Fibroblast of skin of back (primary cell): Measurements from ENCODE around the gene SLC66A3.

Source experiments
- DNase-seq: peaks from one replicate; pipeline ENCODE4 v3.0.0-alpha.2; 2013

The SLC66A3 gene

DNA sequence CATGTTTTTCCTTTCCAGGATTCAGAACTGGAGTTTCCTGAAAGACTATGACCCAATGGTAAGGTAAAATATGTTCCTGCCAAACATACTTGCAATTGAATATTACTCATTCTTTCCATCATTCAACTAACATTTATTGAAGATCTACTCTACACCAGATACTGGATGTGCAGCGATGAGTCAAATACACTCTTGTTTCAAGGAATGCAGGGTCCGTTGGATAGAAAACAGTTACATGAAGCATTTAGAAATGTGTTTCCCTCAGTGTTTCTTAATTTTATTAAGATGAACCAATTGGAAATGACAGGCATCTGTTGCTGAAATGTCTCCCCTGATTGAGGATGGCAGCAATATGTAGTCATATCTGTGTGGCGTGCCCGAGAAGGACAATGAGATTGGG is 14.8 kb upstream of the SLC66A3 start:
- peak; percentile 67 for DNase-seq

DNA sequence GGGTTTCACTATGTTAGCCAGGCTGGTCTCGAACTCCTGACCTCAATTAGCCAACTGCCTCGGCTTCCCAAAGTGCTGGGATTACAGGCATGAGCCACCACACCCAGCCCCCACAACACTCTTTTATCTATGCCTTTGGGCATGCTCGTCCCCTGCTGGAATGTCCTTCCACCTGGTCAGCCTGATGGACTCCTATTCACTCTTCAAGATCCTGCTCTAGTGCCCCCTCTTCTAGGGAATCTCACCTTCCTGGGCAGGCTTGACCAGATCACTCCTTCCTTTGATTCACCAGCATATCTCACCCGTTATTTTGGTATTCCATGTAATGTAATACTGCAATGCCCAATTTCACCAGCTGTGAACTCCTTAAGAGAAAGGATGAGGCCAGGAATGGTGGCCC is 13.9 kb upstream of the SLC66A3 start:
- no peak for DNase-seq

DNA sequence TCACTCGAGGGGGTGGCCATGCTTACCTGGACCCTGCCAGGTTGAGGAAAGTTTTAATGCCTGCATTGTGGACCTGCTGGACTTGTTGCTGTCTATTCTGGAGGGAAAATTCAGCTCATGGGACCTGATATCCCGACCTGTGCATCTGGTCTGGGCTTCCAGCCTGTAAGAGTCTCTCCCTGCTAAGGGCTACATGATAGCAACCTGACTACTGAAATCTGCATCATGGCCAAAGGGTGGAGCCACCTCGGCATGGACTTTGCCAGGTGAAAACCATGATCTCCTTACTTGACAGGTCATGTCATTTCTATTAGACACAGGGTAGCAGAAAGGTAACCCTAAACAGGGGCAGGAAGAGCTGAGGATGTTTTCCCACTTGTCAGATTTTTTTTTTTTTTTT is 12.9 kb upstream of the SLC66A3 start:
- no peak for DNase-seq

DNA sequence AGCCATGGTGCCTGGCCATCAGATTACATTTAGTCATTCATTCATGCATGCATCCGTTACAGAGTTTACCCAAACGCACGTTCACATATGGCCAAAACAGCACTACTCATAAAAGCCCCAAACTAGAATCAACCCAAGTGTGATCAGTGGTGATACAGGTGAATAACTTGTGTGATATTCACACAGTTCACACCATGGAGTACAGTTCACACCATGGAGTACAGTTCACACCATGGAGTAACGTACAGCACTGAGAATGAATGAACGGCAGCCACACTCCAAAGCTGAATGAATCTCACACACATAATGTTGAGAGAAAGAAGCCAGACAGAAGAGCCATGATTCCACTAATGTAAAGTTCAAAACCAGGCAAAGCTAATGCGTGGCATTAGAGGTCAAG is 12.3 kb upstream of the SLC66A3 start:
- no peak for DNase-seq

DNA sequence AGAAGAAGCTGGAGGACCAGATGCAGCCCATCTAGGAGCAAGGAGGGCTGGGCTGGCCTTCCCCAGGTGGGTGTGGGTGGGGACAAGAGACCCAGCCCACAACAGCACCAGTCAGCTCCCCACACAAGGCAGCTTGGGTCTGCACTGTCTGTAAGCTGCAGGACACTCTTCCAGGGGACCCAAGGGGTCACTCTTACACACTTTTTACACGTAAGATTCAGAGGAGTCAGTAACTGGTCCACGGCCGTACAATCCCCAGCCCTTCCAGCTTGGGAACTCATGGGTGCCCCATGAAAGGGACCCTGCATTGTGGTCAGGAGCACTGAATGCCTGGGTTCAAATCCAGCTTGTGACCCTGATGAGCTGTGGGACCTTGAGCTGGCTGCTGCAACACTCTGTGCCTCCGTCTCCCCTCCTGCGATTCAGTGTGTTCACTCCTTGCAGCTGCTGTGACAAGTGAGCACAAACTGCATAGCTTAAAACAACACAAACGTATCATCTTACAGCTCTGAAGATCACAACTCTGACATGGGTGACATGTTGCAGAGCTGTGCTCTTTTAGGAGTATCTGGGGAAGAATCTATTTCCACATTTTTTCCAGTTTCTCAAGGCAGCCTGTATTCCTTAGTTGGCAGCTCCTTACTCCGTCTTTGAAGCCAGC is 11.1 kb upstream of the SLC66A3 start:
- DNase-seq, result no peak

DNA sequence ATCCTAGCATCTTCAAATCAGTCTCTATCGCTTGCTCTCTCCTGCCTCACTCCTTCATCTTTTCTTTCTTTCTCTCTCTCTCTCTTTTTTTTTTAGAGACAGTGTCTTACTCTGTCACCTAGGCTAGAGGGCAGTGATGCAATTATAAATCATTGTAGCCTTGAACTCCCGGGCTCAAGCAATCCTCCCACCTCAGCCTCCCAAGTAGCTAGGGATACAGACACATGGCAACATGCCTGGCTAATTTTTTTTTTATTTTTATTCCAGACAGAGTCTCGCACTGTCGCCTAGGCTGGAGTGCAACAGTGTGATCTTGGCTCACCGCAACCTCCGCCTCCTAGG is 10.6 kb upstream of the SLC66A3 start:
- no peak for DNase-seq

DNA sequence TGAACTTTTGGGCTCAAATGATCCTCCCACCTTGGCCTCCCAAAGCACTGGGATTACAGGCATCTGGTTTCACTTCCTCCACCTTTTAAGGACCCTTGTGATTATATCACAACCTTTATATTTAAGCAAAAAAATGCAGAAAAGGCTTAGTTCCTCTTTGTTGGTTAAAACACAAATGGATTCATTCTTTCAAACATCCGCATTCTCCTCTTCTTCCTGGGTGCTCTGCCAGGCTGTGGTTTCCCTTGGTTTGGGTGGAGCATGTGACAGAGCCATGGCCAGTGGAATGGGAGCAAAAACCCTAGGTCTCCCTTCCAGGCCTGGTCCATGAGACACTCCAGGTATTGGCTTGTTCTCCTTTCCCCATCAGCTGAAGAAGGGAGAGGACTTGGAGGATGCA is 9.9 kb upstream of the SLC66A3 start:
- no peak for DNase-seq

DNA sequence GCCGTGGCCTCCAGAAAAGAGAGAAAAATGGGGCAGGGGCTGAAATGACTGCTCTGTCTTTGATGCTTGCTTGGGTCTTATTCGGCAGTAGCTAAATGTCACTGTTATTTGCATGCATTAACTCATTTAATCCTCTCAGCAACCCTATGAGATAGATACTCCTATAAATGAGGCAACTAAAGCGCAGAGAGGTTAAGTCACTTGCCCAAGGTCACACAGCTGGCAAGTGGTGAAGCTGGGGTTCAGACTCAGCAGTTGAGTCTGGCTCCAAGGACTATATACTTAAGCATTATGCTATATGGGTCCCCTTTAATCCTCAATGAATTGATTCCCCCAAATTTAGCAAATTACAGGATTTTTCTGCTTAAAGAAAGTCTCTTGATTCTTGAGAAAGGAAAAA is 9.2 kb upstream of the SLC66A3 start:
- DNase-seq, result no peak

DNA sequence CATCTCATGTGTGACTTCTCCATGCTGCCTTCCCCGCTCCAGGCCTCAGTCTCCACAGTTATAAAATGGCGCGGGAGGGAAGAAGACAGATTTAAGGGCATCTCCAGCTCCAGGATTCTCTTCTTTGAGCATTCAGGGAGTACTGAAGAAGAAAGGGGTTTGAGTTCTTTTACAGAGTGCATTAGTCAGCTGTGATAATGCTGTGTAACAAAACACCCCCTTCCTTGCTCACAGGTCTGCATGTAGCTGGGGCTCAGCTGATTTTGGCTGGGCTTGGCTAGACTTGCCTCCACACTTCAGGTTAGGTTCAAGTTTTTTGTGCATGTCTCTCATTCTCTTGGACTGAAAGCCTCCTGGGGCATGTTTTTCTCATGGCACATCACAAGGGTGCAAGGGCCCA is 8.0 kb upstream of the SLC66A3 start:
- DNase-seq, result no peak

DNA sequence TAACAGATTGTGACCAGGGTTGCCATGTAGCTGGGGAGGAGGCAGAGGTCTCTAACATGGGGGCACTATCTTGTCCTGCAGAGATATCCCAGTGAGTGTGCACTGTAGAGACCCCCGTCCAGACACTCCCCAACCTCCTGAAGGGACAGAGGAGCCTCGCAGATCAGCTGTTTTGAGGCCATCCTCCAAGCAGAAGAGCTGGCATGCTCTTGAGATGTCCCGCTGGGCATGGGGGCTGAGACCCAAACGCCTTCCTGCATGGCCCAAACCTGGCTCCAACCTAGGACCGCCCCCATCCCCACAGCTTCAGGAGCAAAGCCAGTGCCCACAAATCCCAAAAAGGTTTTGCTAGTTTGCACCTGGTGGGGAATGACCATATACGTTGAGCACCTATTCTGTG is 2.7 kb upstream of the SLC66A3 start:
- DNase-seq, result no peak

DNA sequence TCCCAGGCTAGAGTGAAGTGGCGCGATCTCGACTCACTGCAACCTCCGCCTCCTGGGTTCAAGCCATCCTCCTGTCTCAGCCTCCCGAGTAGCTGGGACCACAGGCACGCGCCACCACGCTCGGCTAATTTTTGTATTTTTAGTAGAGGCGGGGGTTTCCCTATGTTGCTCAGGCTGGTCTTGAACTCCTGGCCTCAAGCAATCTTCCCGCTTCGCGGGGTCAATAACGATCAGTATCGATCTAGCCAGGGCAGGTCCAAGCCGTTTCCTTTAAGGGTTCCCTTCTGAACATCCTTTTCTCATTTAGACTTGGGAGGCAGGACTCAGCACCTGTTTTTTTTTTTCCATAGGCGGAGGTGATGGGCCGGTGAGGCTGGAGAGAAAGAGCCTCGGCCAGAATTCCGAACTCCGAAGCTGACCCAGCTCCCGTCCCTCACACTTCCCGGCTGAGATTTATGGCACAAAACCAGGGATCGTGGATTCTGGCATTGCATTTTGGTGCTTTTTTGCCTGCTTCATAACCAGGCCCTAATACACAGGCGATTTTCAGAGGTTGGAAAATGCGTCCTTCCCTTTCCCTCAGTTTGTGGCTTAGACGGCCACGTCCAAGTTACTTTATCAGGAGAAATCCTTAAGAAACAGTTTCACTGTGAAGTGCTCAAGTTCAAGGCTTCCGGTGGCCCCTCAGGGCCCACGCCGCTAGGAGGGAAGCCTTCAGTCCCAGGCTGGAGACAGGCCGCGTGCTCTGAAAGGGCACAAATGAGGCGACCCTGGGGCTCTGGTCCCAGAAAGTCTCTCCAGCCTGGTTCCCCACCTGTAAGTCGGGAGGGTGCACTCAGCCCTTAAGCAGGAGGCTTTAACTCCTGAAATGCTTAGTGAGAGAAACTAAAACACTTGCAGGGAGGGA is 998 bp upstream of the SLC66A3 start:
- no peak for DNase-seq

DNA sequence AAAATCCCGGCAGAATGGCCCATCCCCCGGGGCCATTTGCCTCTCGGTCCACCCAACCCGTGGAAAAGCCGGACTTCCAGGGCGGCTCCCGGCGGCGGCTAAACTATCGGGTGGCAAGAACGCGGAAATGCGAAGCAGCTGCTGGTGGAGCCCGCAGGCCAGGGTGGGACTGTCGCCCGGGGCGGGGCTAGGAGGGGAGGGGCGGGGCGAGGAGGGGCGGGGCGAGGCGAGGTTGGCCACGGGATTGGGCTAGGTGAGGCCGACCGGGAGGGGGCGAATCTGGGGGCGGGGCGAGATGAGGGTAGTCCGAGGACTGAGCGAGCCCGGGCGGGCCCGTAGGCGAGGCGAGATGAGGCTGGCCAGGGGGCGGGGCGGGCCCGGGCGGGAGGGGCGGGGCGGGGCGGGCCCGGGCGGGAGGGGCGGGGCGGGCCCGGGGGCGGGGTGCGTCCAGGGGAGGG is 315 bp upstream of the SLC66A3 start:
- peak; percentile 94 for DNase-seq

DNA sequence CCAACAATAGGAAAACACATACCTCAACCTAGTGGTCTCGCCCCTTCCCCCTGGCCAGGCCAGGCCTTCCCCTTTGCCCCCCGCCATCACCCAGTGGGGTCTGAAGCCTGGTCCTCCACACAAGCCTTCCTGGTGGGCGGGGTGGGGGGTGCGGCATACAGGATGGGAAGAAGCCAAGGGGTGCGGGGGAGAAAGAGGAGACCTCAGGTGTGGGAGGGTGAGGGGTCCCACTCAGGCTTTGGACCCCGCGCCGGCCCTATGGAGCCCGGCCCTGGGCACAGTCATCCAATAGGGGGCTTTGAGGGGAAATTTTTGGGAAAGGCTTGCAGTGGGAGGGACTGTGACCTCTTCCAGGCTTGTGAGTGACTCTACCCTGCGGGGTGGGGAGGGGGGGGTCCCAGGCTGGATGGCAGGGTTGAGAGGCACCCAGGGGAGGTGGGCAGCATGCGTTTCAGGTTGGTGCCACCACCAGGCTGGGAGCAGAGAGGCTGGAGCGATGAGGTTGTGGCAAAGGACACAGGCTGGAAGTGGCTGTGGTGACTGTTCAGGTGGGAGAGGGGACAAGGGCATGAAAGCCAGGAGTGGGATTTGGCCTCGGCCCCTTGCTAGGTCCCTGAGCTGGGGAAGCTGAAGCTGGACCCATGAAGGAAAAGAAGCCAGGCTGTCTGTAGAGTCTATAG is 1.3 kb downstream of the SLC66A3 start:
- no peak for DNase-seq

DNA sequence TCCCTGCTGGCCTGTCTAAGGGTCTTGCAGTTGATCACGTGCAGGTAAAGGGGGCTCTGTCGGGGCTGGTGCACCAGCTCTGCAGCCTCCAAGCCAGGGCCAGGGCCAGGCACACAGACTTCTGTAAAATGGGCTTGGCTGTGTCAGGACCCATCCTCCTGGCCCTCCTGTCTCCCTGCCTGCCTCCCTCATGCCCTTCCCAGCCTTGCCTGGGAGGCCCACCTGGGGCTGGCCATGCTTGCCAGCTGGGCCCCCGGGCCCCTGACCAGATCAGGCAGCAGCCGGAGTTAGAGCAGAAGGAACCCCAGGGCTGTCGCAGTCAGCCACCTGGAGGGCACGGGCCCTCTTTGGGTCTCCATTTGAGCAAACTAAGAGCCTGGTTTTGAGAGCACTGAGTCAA is 2.0 kb downstream of the SLC66A3 start:
- no peak for DNase-seq

DNA sequence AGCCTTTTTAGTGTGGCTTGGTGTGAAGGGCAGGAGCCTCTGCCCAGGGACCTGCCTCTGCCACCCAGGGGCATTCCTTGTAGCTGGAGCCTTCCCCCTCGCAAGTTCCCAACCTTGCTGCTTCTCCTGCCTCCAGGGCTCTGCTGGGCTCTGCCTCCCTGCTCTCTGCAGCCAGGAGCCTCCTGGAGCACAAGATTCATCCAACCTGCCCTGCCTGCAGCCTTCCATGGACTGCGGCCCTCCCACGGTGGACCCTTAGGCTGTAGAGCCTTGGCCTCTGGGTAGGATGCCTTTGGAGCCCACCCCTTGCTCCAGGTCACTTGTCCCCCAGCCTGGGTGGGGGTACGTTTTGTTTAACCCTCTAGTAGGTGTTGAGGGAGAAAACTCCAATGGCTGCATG is 2.5 kb downstream of the SLC66A3 start:
- DNase-seq, result no peak

DNA sequence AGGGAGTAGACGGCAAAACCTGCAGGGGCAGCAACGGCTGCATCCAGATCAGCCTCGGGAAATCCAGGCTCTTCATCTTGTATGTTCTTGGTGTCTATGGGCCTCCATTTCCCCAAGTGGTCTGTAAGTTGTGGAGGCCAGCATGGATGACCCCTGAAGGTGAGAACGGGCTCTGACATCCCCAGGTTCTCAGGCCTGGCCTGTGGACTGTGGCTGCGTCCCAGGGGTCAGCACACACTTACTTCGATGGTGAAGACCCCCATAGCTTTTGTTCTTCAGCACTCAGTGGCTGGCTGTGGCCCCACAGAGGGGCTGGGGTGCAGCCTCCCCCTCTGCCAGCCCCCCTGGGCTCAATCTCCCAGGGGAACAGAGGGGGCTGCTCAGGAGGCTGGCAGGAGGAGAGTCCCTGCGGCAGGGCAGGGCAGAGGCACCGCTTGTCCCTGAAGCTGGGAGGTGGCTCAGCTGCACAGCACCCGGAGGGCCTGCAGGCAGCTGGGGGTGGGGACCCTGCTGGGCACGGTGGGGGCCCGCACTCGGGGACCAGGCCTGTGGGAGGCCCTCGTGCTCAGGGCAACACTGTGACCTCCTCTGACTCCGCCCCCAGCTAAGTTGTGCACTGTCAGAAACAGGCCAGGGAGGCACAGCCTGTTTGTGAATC is 3.8 kb downstream of the SLC66A3 start:
- no peak for DNase-seq

DNA sequence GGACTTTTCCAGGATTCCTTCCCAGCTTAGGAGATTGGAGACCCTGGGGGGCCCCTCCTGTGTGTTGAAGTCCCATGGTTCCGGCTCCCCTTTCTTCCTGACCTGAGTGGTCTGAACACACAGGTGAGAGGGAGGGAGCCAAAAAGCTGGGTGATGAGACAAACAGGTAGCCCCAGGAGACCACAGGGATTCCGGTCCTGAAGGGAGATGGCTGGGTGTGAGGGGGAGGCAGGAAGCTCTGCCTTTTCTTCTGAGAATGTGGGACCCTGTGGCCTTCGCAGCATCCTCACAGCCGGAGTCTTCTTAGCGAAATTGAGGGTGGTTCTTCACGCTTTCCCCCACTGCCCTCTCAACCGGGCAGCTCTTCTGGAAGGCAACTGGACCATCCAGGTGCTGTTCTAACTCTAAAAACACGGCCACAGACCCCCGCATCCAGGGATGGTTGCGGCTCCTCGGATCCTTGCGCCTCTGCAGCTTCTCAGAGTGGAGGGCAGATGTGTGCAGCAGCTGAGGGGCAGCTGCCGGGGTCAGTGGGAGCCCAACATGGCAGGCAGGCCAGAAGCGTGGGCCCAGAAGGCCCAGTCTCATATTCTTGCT is 4.4 kb downstream of the SLC66A3 start:
- DNase-seq, result no peak

DNA sequence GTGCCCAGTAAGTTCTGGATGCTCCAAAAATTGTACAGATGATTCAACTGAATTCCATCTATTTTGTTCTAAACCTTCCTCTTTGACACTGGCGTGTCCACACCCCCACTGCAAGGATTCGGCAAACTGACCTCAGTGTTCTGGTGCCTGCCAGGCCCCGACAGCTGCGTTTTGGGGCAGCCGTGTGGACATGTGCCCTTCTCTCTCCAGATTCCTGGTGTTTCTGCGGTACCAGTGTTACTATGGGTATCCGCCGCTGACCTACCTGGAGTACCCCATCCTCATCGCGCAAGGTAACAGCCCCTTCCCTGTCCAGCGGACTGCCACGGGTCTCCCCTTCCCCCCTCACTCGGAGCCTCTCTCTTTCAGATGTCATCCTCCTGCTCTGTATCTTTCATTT is 5.0 kb downstream of the SLC66A3 start:
- DNase-seq, result no peak

DNA sequence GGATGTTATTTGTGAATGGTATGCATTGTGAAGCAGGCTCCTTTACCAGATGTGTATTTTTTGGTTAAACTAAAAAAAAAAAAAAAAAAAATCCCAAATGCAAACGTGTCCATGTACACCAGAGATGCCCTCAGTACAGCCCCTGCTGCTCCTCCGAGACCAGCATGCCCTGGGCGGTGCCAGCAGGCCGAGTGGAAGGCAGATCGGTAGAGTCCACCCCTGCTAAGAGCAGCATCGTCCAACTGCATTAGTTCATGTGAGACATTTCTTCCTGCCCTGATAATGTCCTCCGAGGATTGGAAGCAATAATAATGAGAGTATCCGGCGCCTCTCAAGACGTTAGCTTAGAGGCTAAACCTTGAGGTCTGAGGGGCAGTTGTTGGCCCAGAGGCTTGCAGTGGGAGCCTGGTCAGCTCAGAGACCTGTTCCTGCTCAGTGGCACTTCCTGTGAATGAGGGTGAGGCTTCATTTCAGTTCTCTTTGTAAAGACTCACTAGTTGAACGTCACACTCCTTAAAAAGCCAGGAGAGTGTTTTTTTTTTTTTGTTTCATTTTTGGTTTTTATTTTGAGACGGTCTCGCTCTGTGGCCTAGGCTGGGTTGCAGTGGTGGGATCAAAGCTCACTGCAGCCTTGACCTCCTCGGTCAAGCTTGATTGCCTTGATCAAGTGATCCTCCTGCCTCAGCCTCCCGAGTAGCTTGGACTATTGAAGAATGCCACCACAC is 5.6 kb downstream of the SLC66A3 start:
- no peak for DNase-seq

DNA sequence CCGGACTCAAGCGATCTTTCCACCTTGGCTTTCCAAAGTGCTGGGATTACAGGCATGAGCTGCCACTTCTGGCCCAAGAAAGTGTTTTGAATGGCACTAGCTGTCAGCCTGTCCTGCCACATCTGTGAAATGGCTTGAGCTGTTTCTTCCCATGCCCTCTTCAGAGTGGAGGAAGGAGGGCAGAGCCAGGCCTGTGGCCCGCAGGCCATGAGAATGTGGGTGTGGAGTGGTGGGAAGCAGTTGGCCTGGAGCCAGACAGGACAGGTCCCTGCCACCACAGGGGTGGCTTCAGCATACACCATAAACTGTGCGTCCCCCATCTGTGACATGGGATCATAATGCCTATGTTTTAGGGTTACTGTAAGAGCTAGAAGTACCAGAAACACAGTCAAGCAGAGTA is 6.5 kb downstream of the SLC66A3 start:
- DNase-seq, result no peak

DNA sequence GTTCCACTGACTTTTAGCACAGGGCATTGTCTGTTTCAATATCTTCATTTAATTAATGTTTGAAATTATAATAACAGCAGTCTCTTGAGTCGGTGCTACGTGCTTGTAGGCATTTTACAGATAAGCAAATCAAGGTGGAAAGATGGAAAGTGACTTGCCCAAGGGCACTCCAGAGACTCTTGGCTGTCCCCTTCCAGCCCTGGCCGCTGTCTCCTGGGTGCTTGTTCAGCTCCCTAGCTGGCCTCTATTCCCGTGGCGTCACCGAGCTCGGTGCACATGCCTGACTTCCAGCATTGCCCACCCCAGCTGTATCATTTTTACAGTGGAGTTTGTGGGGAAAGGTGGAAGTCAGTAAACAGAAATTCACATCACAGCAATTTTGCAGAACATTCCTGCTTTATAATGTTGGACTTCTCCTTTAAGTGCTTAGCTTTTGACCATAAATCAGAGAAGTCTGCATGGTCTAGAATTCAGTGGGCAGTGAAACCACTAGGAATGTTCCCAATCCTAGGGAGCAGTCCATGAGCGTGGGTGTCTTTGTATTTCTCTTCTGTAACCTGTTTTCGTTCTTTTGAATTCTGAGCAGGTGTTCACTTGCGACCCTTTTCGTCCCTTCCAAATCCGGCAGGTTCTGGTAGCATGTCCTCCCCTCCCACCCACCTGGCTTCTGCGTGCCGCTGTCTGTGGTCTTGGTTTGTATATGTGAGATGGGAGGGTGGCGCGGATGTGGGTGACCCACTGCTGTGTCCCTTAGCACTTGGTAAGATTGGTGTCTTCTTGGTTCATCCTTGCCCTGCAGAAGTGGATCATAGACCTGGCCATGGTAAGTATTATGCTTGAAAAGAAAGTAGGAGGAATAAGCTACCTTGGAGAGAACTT is 8.4 kb downstream of the SLC66A3 start:
- no peak for DNase-seq
